Colonic mucosa (tissue), 4 donors: ENCODE results near the gene ANKRD12. TPM values are rescaled to one million over a fixed set of nuclear protein-coding genes. Genes with fewer than 3 reads are reported as not detected.

ENCODE experiments used
- DNase-seq: peaks from one replicate; pipeline ENCODE4 v3.0.0-alpha.2; 2020
- H3K27ac ChIP-seq: fragments of 200-600 bp; one replicate; pipeline ENCODE4 v1.8.0; 2021
- H3K27me3 ChIP-seq: fragments of 200-600 bp; one replicate; pipeline ENCODE4 v1.8.0; 2021
- H3K36me3 ChIP-seq: fragments of 200-600 bp; one replicate; pipeline ENCODE4 v1.8.0; 2021
- H3K4me1 ChIP-seq: fragments of 200-600 bp; one replicate; pipeline ENCODE4 v1.8.0; 2021; ENCODE audit warnings: mild to moderate bottlenecking
- H3K4me3 ChIP-seq: fragments of 200-600 bp; one replicate; pipeline ENCODE4 v1.8.0; 2021
- H3K9ac ChIP-seq, 2 donors: one replicate each; pipeline ENCODE4 v1.7.0; 2013; ENCODE audit warnings: control low read depth in 2 of 2, low read depth in 2 of 2, low read length in 2 of 2
- H3K9me3 ChIP-seq: fragments of 200-600 bp; one replicate; pipeline ENCODE4 v1.8.0; 2021
- CTCF ChIP-seq: fragments of 200-600 bp; IDR thresholded peaks from one replicate; pipeline ENCODE4 v1.8.0; 2022; ENCODE audit warnings: antibody characterized with exemption, mild to moderate bottlenecking
- intact Hi-C: fragments of 100-400 bp; cut with DNase I; formaldehyde crosslinking; loops from one replicate; pipeline ENCODE4 v1.14.1; 2022
- total RNA-seq, 2 donors: library from RNA; stranded (reverse); fragmentation: NEBNext Ultra II Directional in 1 of 2; extraction: Animal tissue kit (Norgen Biotek cat#: 25700) in 1 of 2; gene quantifications; one replicate each; pipeline ENCODE4 v1.2.1, GENCODE V29; 2021
- donor health status: healthy.
- donor health status: DM: no; HTN: no; CAD: no.
- donor health status: DM: no; HTN: no; CAD: no.

Gene ANKRD12
- total RNA-seq, 2 donors from 2014 or later = 27.9 to 55.7 TPM

GRCh38 chr18:9280849-9281248 is 144.3 kb downstream of the ANKRD12 start:
- no peaks in the 10 kb centered on the region for H3K27me3 ChIP-seq
- H3K9me3 ChIP-seq = no peaks in the 10 kb centered on the region
- intact Hi-C loops = no loop called here
- no peak overlapping the region for H3K27ac ChIP-seq
- DNase-seq = no peak
- no peaks in the 10 kb centered on the region for H3K36me3 ChIP-seq
- no peaks in the 10 kb centered on the region for H3K4me1 ChIP-seq
- no peak overlapping the region for H3K9ac ChIP-seq
- no peak overlapping the region for H3K4me3 ChIP-seq
- TF ChIP-seq CTCF = no peak

GRCh38 chr18:9281780-9282179 is 145.2 kb downstream of the ANKRD12 start:
- Histone ChIP-seq H3K9ac (no peak overlapping the region), H3K4me1 (no peaks in the 10 kb centered on the region), H3K27me3 (no peaks in the 10 kb centered on the region), H3K36me3 (no peaks in the 10 kb centered on the region), H3K4me3 (no peak overlapping the region), H3K27ac (no peak overlapping the region), H3K9me3 (no peaks in the 10 kb centered on the region)
- intact Hi-C loops = no loop called here
- no peak for TF ChIP-seq CTCF
- DNase-seq = no peak

GRCh38 chr18:9283791-9284190 is 147.2 kb downstream of the ANKRD12 start:
- Histone ChIP-seq H3K4me3 (no peak overlapping the region), H3K9me3 (no peaks in the 10 kb centered on the region), H3K27me3 (no peaks in the 10 kb centered on the region), H3K4me1 (no peaks in the 10 kb centered on the region), H3K36me3 (no peaks in the 10 kb centered on the region), H3K27ac (no peak overlapping the region), H3K9ac (no peak overlapping the region)
- intact Hi-C loops = no loop called here
- TF ChIP-seq CTCF = no peak
- no peak for DNase-seq

- Histone ChIP-seq H3K4me3 (no peak overlapping the region), H3K27me3 (no peaks in the 10 kb centered on the region), H3K27ac (no peak overlapping the region), H3K9ac (no peak overlapping the region), H3K4me1 (no peaks in the 10 kb centered on the region), H3K9me3 (no peaks in the 10 kb centered on the region), H3K36me3 (no peaks in the 10 kb centered on the region)
- intact Hi-C loops = no loop called here
- no peak for DNase-seq
- TF ChIP-seq CTCF = no peak
Measured at GRCh38 chr18:9285604-9286003, 149.0 kb downstream of the ANKRD12 start.

GRCh38 chr18:9287036-9287435 is 150.5 kb downstream of the ANKRD12 start:
- Histone ChIP-seq H3K9me3 (no peaks in the 10 kb centered on the region), H3K4me3 (no peak overlapping the region), H3K27ac (no peak overlapping the region), H3K36me3 (no peaks in the 10 kb centered on the region), H3K9ac (no peak overlapping the region), H3K27me3 (no peaks in the 10 kb centered on the region), H3K4me1 (no peaks in the 10 kb centered on the region)
- TF ChIP-seq CTCF = no peak
- intact Hi-C loops = no loop called here
- DNase-seq = no peak

GRCh38 chr18:9289698-9290097 is 153.1 kb downstream of the ANKRD12 start:
- Histone ChIP-seq H3K27me3 (no peaks in the 10 kb centered on the region), H3K4me1 (no peaks in the 10 kb centered on the region), H3K36me3 (no peaks in the 10 kb centered on the region), H3K9ac (no peak overlapping the region), H3K9me3 (no peaks in the 10 kb centered on the region), H3K27ac (no peak overlapping the region), H3K4me3 (no peak overlapping the region)
- DNase-seq = no peak
- no peak for TF ChIP-seq CTCF
- intact Hi-C loops = no loop called here
